Measurements from ENCODE around the gene DPM3. TPM values are rescaled to one million over a fixed set of nuclear protein-coding genes. Genes with fewer than 3 reads are reported as not detected.

DPM3 gene
- total and polyA plus RNA-seq, 2 of the 13 experiments (the other 11 are each of a cell fraction or from before 2014, with no cell fraction given) = 23.2 to 53.4 TPM

DNA sequence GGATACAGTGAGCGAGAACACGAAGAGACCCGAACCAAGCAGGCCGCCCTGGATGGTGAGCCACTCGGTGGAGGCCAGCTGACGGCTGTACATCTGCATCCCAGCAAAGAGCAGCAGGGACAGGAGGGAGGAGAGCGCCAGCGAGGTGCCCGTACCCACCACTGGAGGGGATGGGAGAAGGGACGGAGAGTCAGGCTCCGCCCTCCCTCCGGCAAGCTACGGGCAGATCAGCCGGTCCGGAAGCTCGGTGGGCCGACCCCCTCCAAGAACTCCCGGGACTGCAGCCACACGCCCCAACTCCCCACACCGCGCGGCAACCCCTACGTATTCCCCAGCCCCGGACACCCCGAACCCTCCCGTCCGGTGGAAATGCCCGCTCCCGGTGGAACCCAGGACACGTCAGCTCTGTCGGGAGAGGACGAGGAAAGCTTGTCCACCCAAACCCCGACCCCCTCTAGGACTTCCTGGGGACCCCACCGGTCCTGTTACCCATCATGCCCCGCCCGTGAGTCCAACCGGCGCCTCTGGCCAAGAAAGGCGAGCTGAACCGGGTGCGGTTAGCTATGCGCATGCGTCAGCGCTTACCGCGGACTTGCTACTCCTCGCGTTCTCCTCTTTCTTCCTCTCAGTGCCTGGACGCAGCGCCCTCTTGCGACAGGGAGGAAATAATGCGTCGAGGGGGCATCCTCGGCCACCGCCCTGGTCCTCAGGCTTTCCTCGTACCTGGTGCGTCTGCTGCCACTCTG, 32.6 kb upstream of the DPM3 start, which contains the start of gene KRTCAP2 (continued):
- TF ChIP-seq REL (CRISPR knock-in tag; conservative IDR thresholded peaks at IDR 0.05) (no peak), GZF1 (CRISPR knock-in tag; IDR thresholded peaks at IDR 0.05) (no peak), ZNF232 (CRISPR knock-in tag; IDR thresholded peaks at IDR 0.05; ENCODE audit: borderline replicate concordance) (0 out of 2 replicates have a peak, but pooled peaks have one; percentile 37), ZNF615 (CRISPR knock-in tag; IDR thresholded peaks at IDR 0.05; ENCODE audit: borderline replicate concordance) (0 out of 2 replicates have a peak, but pooled peaks have one; percentile 49), BORCS8-MEF2B (CRISPR knock-in tag; IDR thresholded peaks at IDR 0.05) (no peak; the same call in 1 of the 2 replicates), FOXA3 (CRISPR knock-in tag; IDR thresholded peaks at IDR 0.05) (peak; percentile 74), TAF15 (IDR thresholded peaks at IDR 0.05; ENCODE audit: low read depth, low read length, poor library complexity, severe bottlenecking) (no peak), HNRNPLL (IDR thresholded peaks at IDR 0.05; ENCODE audit: low read depth, low read length, poor library complexity, severe bottlenecking) (peak; percentile 25), NFYC (CRISPR knock-in tag; IDR thresholded peaks at IDR 0.05) (peak; percentile 58), ZFP36 (IDR thresholded peaks at IDR 0.05; ENCODE audit: borderline replicate concordance, low read depth, low read length, partially characterized antibody) (no peak), ZNF24 (IDR thresholded peaks at IDR 0.05) (no peak), WIZ (CRISPR knock-in tag; IDR thresholded peaks at IDR 0.05) (no peak), SRSF9 (IDR thresholded peaks at IDR 0.05; ENCODE audit: borderline replicate concordance, insufficient read depth, low read depth, low read length, poor library complexity, severe bottlenecking) (no peak), HNF4G (IDR thresholded peaks at IDR 0.05; ENCODE audit: borderline replicate concordance, low read depth, low read length) (no peak), HNF4G (CRISPR knock-in tag; IDR thresholded peaks at IDR 0.05; ENCODE audit: borderline replicate concordance, low read depth) (no peak), FOSL2 (CRISPR knock-in tag; IDR thresholded peaks at IDR 0.05) (peak; percentile 62; the same call in 1 of the 2 replicates), TBL1XR1 (IDR thresholded peaks at IDR 0.05; ENCODE audit: borderline replicate concordance, low read length, partially characterized antibody) (no peak), SOX13 (IDR thresholded peaks at IDR 0.05) (no peak), SOX13 (CRISPR knock-in tag; conservative IDR thresholded peaks at IDR 0.05 in 1 of 2, IDR thresholded peaks at IDR 0.05 in 1 of 2) (peak in 1 of 2 experiments; percentile 50; a peak in 1 of 4 replicates), ZMAT3 (CRISPR knock-in tag; conservative IDR thresholded peaks at IDR 0.05) (peak; percentile 32; the same call in 1 of the 2 replicates), POLR2AphosphoS5 (IDR thresholded peaks at IDR 0.05; ENCODE audit: low read depth, low read length) (peak; percentile 86), NCOA1 (CRISPR knock-in tag; IDR thresholded peaks at IDR 0.05) (no peak), TCF7 (IDR thresholded peaks at IDR 0.05; ENCODE audit: low read depth) (no peak), MED13 (CRISPR knock-in tag; IDR thresholded peaks at IDR 0.05) (peak; percentile 64; the same call in 1 of the 2 replicates)
- TF ChIP-seq, protein P1, sequence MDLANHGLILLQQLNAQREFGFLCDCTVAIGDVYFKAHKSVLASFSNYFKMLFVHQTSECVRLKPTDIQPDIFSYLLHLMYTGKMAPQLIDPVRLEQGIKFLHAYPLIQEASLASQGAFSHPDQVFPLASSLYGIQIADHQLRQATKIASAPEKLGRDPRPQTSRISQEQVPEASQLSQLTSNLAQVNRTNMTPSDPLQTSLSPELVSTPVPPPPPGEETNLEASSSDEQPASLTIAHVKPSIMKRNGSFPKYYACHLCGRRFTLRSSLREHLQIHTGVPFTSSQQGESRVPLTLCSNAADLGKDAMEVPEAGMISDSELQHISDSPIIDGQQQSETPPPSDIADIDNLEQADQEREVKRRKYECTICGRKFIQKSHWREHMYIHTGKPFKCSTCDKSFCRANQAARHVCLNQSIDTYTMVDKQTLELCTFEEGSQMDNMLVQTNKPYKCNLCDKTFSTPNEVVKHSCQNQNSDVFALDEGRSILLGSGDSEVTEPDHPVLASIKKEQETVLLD (CRISPR knock-in tag; IDR thresholded peaks at IDR 0.05; ENCODE audit: low read depth) = peak; percentile 87
- TF ChIP-seq, protein P2, sequence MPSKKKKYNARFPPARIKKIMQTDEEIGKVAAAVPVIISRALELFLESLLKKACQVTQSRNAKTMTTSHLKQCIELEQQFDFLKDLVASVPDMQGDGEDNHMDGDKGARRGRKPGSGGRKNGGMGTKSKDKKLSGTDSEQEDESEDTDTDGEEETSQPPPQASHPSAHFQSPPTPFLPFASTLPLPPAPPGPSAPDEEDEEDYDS (CRISPR knock-in tag; IDR thresholded peaks at IDR 0.05) = peak; percentile 48
- TF ChIP-seq, protein P3, sequence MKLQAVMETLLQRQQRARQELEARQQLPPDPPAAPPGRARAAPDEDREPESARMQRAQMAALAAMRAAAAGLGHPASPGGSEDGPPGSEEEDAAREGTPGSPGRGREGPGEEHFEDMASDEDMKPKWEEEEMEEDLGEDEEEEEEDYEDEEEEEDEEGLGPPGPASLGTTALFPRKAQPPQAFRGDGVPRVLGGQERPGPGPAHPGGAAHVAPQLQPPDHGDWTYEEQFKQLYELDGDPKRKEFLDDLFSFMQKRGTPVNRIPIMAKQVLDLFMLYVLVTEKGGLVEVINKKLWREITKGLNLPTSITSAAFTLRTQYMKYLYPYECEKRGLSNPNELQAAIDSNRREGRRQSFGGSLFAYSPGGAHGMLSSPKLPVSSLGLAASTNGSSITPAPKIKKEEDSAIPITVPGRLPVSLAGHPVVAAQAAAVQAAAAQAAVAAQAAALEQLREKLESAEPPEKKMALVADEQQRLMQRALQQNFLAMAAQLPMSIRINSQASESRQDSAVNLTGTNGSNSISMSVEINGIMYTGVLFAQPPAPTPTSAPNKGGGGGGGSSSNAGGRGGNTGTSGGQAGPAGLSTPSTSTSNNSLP (IDR thresholded peaks at IDR 0.05; ENCODE audit: low read depth, low read length) = no peak
